Ovary (tissue), 9 donors: Measurements from ENCODE around the gene NTRK3. TPM values are rescaled to one million over a fixed set of nuclear protein-coding genes. Genes with fewer than 3 reads are reported as not detected.

ENCODE experiments used
- DNase-seq, 5 donors: peaks; one replicate each; pipeline ENCODE4 v3.0.0-alpha.2; 2019 to 2020
- H3K27ac ChIP-seq, 2 donors: fragments of 200-600 bp; one replicate each; pipeline versions ENCODE4 v1.5.1 to v1.8.0; 2019 to 2022
- H3K27me3 ChIP-seq: fragments of 200-600 bp; one replicate; pipeline ENCODE4 v1.8.0; 2022
- H3K36me3 ChIP-seq: fragments of 200-600 bp; sonication (generic); one replicate; pipeline ENCODE4 v1.5.1; 2019
- H3K4me1 ChIP-seq: one replicate; pipeline ENCODE4 v1.8.1; 2013; ENCODE audit warnings: mild to moderate bottlenecking, moderate library complexity; ENCODE audit not compliant: insufficient read depth
- H3K4me3 ChIP-seq: fragments of 200-600 bp; sonication (generic); one replicate; pipeline ENCODE4 v1.5.1; 2017
- H3K9me3 ChIP-seq, 2 donors: fragments of 200-600 bp in 1 of 2; sonication (generic) in 1 of 2; one replicate each; pipeline versions ENCODE4 v1.5.1 to v1.8.1; 2013 to 2019; ENCODE audit warnings: mild to moderate bottlenecking in 1 of 2, moderate library complexity in 1 of 2
- CTCF ChIP-seq, 3 donors: fragments of 450-650 bp in 2 of 3; fragments of 200-600 bp in 1 of 3; IDR thresholded peaks; one replicate each; pipeline versions ENCODE4 v1.5.1 to v1.8.0; 2016 to 2022; ENCODE audit warnings: antibody characterized with exemption in 3 of 3, mild to moderate bottlenecking in 1 of 3
- EP300 ChIP-seq: sonication (generic); formaldehyde crosslinking; IDR thresholded peaks from one replicate; pipeline ENCODE4 v1.6.1; 2017; ENCODE audit warnings: antibody characterized with exemption
- POLR2A ChIP-seq: fragments of 450-650 bp; IDR thresholded peaks from one replicate; pipeline ENCODE4 v1.6.1; 2017; ENCODE audit warnings: antibody characterized with exemption, mild to moderate bottlenecking, moderate library complexity
- WGBS, 3 donors: extraction: QIAGEN DNeasy Blood & Tissue Kit in 1 of 3; methylation state at CpG; one replicate each; pipeline versions ENCODE4 v1.1.5 to v1.1.7; 2013 to 2017; 5-methylcytosine and 5-hydroxymethylcytosine counted together
- intact Hi-C, 4 donors: fragments of 100-400 bp; cut with DNase I; formaldehyde crosslinking; loops; one replicate each; pipeline versions ENCODE4 v1.11.0 to v1.15.1; 2022 to 2023
- polyA plus RNA-seq, 2 donors: library from polyadenylated mRNA; stranded (reverse); fragments of 200-250 nt in 1 of 2; fragments of 350-450 nt in 1 of 2; fragmentation: Illumina TruSeq in 1 of 2; extraction: RNeasy Lipid Tissue Mini Kit (QIAGEN cat#74804) in 1 of 2; gene quantifications; one replicate each; pipeline ENCODE4 v1.2.3, GENCODE V29; 2013 to 2014
- total RNA-seq, 7 donors: library from RNA; depleted of rRNA in 2 of 7; stranded (reverse); fragments of >200 nt in 2 of 7; fragmentation: NEBNext Ultra II Directional in 3 of 7; extraction: Animal tissue kit (Norgen Biotek cat#: 25700) in 3 of 7; gene quantifications; one replicate each; pipeline versions ENCODE4 v1.1.0 to v1.2.4, GENCODE V29; 2016 to 2023
- donor health status: DM: no; HTN: no; CAD: no; lungs with moderate emphysema.
- donor health status: DM: no; HTN: no; CAD: no.
- donor health status: Bipolar disorder and iron deficiency.
- donor health status: DM: yes; HTN: yes; CAD: no.
- donor health status: DM: no; HTN: no; CAD: no.
- donor health status: DM: yes; HTN: yes; CAD: no.

Gene NTRK3
- total and polyA plus RNA-seq, 9 donors: 0.77 to 14.6 (median 2.7) TPM

GRCh38 chr15:88133795-88134194 lies 122.7 kb downstream of the NTRK3 start:
- DNase-seq: no peak
- TF ChIP-seq EP300: no peak
- TF ChIP-seq CTCF (IDR thresholded peaks at IDR 0.05): no peak
- no peak for TF ChIP-seq POLR2A
- no peaks in the 10 kb centered on the region for H3K27me3 ChIP-seq
- H3K4me1 ChIP-seq: no peaks in the 10 kb centered on the region
- H3K4me3 ChIP-seq: no peak overlapping the region
- no peak overlapping the region for H3K27ac ChIP-seq
- no peaks in the 10 kb centered on the region for H3K9me3 ChIP-seq
- H3K36me3 ChIP-seq: no peaks in the 10 kb centered on the region
- intact Hi-C loops: loop anchor here in 1 of 4 donors (5.0 kb wide), 1 partner anchor 51 kb away; no protein-coding TSS in a partner anchor
- WGBS, 3 donors: 71 to 83% (median 82%) methylated on average over 6 of the region's 6 CpGs

GRCh38 chr15:88132499-88132898 lies 124.0 kb downstream of the NTRK3 start:
- H3K4me1 ChIP-seq: no peaks in the 10 kb centered on the region
- no peak for DNase-seq
- H3K36me3 ChIP-seq: no peaks in the 10 kb centered on the region
- no peaks in the 10 kb centered on the region for H3K9me3 ChIP-seq
- no peaks in the 10 kb centered on the region for H3K27me3 ChIP-seq
- no peak overlapping the region for H3K27ac ChIP-seq
- TF ChIP-seq CTCF (IDR thresholded peaks at IDR 0.05) (no peak), EP300 (no peak), POLR2A (no peak)
- WGBS, 3 donors: 68 to 76% (median 69%) methylated on average over 4 of the region's 4 CpGs
- no peak overlapping the region for H3K4me3 ChIP-seq
- intact Hi-C loops: loop anchor here in 1 of 4 donors (5.0 kb wide), 1 partner anchor 50 kb away; no protein-coding TSS in a partner anchor

GRCh38 chr15:88131937-88132336 lies 124.6 kb downstream of the NTRK3 start:
- WGBS, 3 donors: 64 to 78% (median 68%) methylated on average over 4 of the region's 4 CpGs
- no peak for DNase-seq
- Histone ChIP-seq H3K27me3 (no peaks in the 10 kb centered on the region), H3K9me3 (no peaks in the 10 kb centered on the region), H3K27ac (no peak overlapping the region), H3K36me3 (no peaks in the 10 kb centered on the region), H3K4me3 (no peak overlapping the region), H3K4me1 (no peaks in the 10 kb centered on the region)
- TF ChIP-seq CTCF (IDR thresholded peaks at IDR 0.05) (no peak), EP300 (no peak), POLR2A (no peak)
- intact Hi-C loops: loop anchor here in 1 of 4 donors (5.0 kb wide), 1 partner anchor 50 kb away; no protein-coding TSS in a partner anchor

GRCh38 chr15:88127432-88127790 lies 129.1 kb downstream of the NTRK3 start:
- Histone ChIP-seq H3K4me3 (no peak overlapping the region), H3K27me3 (no peaks in the 10 kb centered on the region), H3K27ac (no peak overlapping the region), H3K9me3 (no peaks in the 10 kb centered on the region), H3K36me3 (no peaks in the 10 kb centered on the region), H3K4me1 (no peaks in the 10 kb centered on the region)
- TF ChIP-seq CTCF (IDR thresholded peaks at IDR 0.05) (no peak), EP300 (no peak), POLR2A (no peak)
- no peak for DNase-seq
- intact Hi-C loops: no loop called here
